Lower leg skin (tissue), 4 donors: ENCODE results near the gene POLE4. TPM values are rescaled to one million over a fixed set of nuclear protein-coding genes. Genes with fewer than 3 reads are reported as not detected.

Experiments
- DNase-seq, 2 donors: peaks; one replicate each; pipeline ENCODE4 v3.0.0-alpha.2; 2019; ENCODE audit warnings: low spot score in 2 of 2
- H3K4me3 ChIP-seq: fragments of 200-600 bp; sonication (generic); 2 replicates; pipeline ENCODE4 v1.5.1; 2017; ENCODE audit warnings: mild to moderate bottlenecking, low read depth; ENCODE audit not compliant: poor library complexity, severe bottlenecking
- POLR2A ChIP-seq, 2 donors: fragments of 450-650 bp; IDR thresholded peaks; one replicate each; pipeline ENCODE4 v1.6.1; 2016 to 2017; ENCODE audit warnings: antibody characterized with exemption in 2 of 2, mild to moderate bottlenecking in 1 of 2, moderate library complexity in 1 of 2
- whole genome bisulfite sequencing, 2 donors: methylation state at CpG; one replicate each; pipeline ENCODE4 v1.1.5; 2018; 5-methylcytosine and 5-hydroxymethylcytosine counted together
- intact Hi-C: fragments of 100-400 bp; cut with DNase I; formaldehyde crosslinking; loops from one replicate; pipeline ENCODE4 v1.15.0; 2023; ENCODE audit warnings: low total_unique reads
- total RNA-seq, 4 donors: library from RNA; depleted of rRNA; stranded (reverse); fragments of >200 nt; gene quantifications; one replicate each; pipeline ENCODE4 v1.1.0, GENCODE V29; 2016
- TF ChIP-seq, protein P1 (sequence below), 3 donors: fragments of 450-650 bp; IDR thresholded peaks; one replicate each; pipeline ENCODE4 v1.5.1; 2016; ENCODE audit warnings: antibody characterized with exemption in 3 of 3, mild to moderate bottlenecking in 3 of 3, moderate library complexity in 2 of 3

POLE4 gene
- total RNA-seq, 4 donors from 2014 or later = 8.1 to 20.9 (median 15.7) TPM

GRCh38 chr2:74983631-74984392 is 25.4 kb downstream of the POLE4 start:
- intact Hi-C loops = no loop called here
- 93% methylated on average over 5 of the region's 5 CpGs for WGBS, 2 donors
- no peak overlapping the region for H3K4me3 ChIP-seq

GRCh38 chr2:74984947-74985637 is 26.6 kb downstream of the POLE4 start:
- H3K4me3 ChIP-seq = no peak overlapping the region
- WGBS, 2 donors = 84 to 88% methylated on average over 3 of the region's 3 CpGs
- no peak for DNase-seq
- no peak for TF ChIP-seq POLR2A (IDR thresholded peaks at IDR 0.05)
- TF ChIP-seq, protein P1, sequence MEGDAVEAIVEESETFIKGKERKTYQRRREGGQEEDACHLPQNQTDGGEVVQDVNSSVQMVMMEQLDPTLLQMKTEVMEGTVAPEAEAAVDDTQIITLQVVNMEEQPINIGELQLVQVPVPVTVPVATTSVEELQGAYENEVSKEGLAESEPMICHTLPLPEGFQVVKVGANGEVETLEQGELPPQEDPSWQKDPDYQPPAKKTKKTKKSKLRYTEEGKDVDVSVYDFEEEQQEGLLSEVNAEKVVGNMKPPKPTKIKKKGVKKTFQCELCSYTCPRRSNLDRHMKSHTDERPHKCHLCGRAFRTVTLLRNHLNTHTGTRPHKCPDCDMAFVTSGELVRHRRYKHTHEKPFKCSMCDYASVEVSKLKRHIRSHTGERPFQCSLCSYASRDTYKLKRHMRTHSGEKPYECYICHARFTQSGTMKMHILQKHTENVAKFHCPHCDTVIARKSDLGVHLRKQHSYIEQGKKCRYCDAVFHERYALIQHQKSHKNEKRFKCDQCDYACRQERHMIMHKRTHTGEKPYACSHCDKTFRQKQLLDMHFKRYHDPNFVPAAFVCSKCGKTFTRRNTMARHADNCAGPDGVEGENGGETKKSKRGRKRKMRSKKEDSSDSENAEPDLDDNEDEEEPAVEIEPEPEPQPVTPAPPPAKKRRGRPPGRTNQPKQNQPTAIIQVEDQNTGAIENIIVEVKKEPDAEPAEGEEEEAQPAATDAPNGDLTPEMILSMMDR (IDR thresholded peaks at IDR 0.05) = no peak
- intact Hi-C loops = no loop called here

More at GRCh38 chr2:74983631-74984392, 25.4 kb downstream of the POLE4 start:
- no peak for TF ChIP-seq POLR2A (IDR thresholded peaks at IDR 0.05)
- TF ChIP-seq, protein P1 (IDR thresholded peaks at IDR 0.05) = no peak
- no peak for DNase-seq

- no peak for DNase-seq
- WGBS, 2 donors = 53 to 59% methylated on average over 7 of the region's 7 CpGs
Observed at GRCh38 chr2:74985978-74986609, 27.7 kb downstream of the POLE4 start.

DNA sequence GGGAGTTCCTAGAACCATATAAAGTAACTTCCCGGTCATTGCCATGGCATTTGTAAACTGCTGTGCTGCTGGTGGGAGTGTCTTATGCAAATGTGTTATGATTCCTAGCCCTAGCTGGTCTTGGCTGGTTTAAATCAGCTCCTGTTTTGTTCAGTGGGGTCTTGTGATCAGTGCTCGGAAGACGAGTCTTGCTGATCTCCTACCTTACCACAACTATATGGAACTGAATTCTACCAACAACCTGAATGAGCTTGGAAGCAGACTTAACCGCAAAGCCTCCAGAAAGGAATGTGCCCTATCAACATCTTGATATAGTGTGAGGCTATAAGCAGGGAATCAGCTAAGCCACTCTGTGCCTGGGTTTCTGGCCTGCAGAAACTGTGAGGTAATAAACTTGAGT is 33.5 kb downstream of the POLE4 start:
- no peak for DNase-seq
- no peak overlapping the region for H3K4me3 ChIP-seq
- intact Hi-C loops = no loop called here
- 55 to 57% methylated on average over 4 of the region's 4 CpGs for WGBS, 2 donors
- TF ChIP-seq, protein P1 (IDR thresholded peaks at IDR 0.05) = no peak
- TF ChIP-seq POLR2A (IDR thresholded peaks at IDR 0.05) = no peak

More at GRCh38 chr2:74985978-74986609, 27.7 kb downstream of the POLE4 start:
- intact Hi-C loops = no loop called here
- no peak overlapping the region for H3K4me3 ChIP-seq
- TF ChIP-seq, protein P1 (IDR thresholded peaks at IDR 0.05) = no peak
- no peak for TF ChIP-seq POLR2A (IDR thresholded peaks at IDR 0.05)

- H3K4me3 ChIP-seq = no peak overlapping the region
- 92 to 93% methylated on average over 5 of the region's 5 CpGs for WGBS, 2 donors
- TF ChIP-seq POLR2A (IDR thresholded peaks at IDR 0.05) = no peak
- TF ChIP-seq, protein P1 (IDR thresholded peaks at IDR 0.05) = no peak
- no peak for DNase-seq
- intact Hi-C loops = no loop called here
Observed at GRCh38 chr2:74999468-74999867, 41.0 kb downstream of the POLE4 start.
